HEK293T (cell line): ENCODE results near the gene ATG14.

ENCODE experiments used
- ARNT ChIP-seq: fragments of 450-650 bp; IDR thresholded peaks from 2 replicates; pipeline ENCODE4 v1.6.1; 2017; ENCODE audit warnings: mild to moderate bottlenecking
- L3MBTL2 ChIP-seq: fragments of 450-650 bp; conservative IDR thresholded peaks from 2 replicates; pipeline ENCODE4 v1.6.1; 2016; ENCODE audit warnings: mild to moderate bottlenecking
- TF ChIP-seq, protein P1 (sequence below): fragments of 450-650 bp; IDR thresholded peaks from 2 replicates; pipeline ENCODE4 v1.6.1; 2016

GRCh38 chr14:55446127-55446736, 34.6 kb upstream of the ATG14 start:
- TF ChIP-seq, protein P1, sequence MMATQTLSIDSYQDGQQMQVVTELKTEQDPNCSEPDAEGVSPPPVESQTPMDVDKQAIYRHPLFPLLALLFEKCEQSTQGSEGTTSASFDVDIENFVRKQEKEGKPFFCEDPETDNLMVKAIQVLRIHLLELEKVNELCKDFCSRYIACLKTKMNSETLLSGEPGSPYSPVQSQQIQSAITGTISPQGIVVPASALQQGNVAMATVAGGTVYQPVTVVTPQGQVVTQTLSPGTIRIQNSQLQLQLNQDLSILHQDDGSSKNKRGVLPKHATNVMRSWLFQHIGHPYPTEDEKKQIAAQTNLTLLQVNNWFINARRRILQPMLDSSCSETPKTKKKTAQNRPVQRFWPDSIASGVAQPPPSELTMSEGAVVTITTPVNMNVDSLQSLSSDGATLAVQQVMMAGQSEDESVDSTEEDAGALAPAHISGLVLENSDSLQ: no peak
- TF ChIP-seq ARNT: no peak
- TF ChIP-seq L3MBTL2: no peak
